ENCODE measurements around the gene SUSD3.
A peak's percentile ranks its signal among the peaks of the same experiment; 100 is the strongest.
"Not testable (repeated sequence)": the region's sequence is repeated elsewhere in the genome, so short reads cannot be mapped to it uniquely, and the experiment has no call there.

The SUSD3 gene

DNA sequence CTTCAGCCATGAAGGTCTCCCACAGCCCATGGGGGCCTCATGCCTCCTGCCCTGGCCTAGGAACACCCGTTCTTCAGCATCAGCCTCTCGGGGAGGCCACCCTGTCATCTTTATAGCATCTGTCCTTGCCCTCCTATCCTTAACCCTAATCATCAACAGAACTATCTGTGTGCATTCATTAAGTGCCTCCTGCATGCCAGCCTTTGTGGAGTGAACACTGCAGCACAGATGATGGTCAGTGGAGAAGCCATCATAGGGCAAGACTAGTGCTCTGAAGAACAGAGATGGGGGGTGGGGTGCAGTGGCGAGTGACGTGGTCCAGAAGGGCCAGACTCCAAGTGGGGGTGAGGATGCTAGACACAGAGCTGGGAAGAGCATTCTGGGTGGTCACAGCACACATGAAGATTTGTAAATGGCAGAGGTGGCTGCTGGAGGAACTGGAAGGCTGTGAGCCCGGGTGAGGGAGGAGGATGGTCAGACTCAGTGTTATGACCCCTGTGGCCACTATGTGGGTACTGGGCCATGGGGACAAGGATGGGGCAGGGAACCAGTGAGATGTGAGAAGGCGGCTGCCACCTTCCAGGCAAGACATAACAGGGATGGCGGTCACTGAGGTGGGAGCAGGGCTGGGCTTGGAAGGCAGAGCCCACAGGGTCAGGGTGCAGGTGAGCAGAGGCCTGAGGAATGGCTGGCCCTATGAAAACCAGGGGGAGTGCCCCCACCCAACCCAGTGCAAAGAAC lies 33.9 kb downstream of the SUSD3 start:
- no peak for DNase-seq (ENCODE audit: low spot score)

- DNase-seq (ENCODE audit: low spot score): no peak
Measured at GRCh38 chr9:93093127-93093876, 34.8 kb downstream of the SUSD3 start.

DNA sequence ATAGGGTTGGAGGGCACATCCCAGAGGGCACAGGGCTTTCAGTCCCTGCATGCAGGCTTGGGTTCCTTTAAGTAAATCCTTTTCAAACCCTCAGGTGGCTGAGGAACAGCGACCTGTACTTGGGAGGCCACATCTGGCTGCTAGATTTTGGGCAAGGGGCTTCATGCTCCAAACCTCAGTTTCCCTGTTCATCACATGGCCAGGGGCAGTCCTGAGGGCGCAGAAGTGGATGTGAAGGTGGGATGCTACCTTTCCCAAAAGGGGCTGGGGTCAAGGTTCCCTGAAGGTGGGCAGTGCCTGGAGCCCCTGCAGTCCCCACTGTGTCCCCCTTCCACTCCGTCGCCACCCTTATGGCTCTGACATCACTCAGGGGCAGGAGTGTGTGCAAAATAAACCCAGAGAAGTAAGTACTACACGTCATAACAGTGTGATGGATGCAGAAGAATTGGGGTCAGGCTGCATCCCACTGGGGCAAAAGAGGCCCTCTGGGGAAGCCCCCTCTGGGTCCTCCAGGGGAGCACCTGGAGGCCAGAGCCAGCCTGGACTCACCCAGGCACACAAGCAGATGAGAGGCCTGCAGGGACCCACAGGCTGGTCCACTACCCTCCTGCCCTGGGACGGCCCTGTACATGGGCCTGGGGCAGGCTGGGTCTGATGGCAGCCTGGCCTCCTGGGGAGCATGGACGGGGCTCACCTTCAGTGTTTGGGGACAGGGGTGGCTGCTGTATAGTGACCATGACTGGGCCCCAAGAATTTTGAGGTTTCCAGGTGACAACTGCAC lies 35.6 kb downstream of the SUSD3 start:
- DNase-seq (ENCODE audit: low spot score): no peak

- no peak for DNase-seq (ENCODE audit: low spot score)
Measured at GRCh38 chr9:93094658-93095204, 36.2 kb downstream of the SUSD3 start.

- DNase-seq (ENCODE audit: low spot score): peak; percentile 98
Measured at GRCh38 chr9:93095205-93096130, 37.0 kb downstream of the SUSD3 start.

DNA sequence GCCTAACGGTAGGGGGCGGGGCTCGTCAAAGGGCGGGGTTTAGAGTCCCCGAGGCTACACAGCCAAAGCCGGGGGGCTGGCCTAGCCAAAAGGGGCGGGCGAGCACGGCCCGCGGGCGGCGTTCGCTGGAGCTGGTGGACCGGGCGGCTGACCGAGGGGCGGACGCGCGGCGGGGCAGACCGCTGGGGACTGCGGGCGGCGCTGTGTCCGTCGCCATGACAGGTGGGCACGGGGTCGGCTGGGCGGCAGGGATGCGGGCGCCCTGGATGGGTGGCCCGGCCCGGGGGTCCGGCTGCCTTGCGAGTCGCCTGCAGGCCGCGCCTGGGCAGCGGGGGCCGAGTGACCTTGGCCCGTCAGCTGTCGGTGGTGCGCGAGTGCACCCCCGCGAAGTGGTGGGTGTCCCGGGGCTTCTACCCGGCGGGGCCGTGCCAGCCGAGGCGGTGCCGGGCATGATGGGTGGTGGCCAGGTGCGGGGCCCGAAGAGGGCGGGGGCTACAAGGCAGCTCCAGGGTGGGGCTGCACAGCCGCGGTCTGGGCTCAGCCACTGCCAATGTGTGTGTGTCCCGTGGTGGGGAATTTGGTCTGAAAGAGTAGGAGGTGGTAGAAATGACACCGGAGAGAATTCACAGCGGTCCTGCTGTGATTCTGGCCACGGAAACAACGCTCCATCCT lies 37.8 kb downstream of the SUSD3 start, which contains the start of gene CARD19:
CARD19 (plus strand) TSS at position 87 of the 672 bp plus-strand sequence; CDS start at position 216, 129 bp downstream.
- DNase-seq (ENCODE audit: low spot score): peak; percentile 57

DNA sequence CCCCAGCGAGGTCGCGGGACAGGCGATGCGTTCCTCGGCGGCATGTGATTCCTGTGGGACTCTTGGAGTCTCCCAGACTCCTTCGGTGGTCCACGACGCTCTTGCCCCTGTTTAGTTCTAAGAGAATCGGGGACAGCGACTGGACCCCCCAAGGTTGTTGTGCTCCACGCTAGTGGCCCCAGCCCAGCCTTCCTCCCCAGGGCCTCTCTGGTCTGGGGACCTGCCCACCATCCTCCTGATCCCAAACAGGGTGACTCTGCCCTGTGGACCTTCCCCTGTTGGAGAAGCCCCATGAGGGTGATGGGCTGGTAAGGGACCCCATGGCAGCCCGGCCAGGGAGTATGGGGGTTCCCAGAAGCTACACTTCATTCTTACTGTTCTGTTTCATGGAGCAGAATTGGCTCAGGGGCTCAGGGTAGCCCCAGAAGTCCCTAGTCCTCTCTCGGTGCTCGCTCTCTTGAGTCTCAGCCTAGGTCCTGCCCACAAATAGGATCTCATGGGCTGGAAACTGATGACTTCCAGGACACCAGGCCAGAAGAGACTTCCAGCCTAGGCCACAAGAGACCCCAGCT lies 38.4 kb downstream of the SUSD3 start:
- no peak for DNase-seq (ENCODE audit: low spot score)

GRCh38 chr9:93097511-93098201 lies 39.2 kb downstream of the SUSD3 start:
- no peak for DNase-seq (ENCODE audit: low spot score)

DNA sequence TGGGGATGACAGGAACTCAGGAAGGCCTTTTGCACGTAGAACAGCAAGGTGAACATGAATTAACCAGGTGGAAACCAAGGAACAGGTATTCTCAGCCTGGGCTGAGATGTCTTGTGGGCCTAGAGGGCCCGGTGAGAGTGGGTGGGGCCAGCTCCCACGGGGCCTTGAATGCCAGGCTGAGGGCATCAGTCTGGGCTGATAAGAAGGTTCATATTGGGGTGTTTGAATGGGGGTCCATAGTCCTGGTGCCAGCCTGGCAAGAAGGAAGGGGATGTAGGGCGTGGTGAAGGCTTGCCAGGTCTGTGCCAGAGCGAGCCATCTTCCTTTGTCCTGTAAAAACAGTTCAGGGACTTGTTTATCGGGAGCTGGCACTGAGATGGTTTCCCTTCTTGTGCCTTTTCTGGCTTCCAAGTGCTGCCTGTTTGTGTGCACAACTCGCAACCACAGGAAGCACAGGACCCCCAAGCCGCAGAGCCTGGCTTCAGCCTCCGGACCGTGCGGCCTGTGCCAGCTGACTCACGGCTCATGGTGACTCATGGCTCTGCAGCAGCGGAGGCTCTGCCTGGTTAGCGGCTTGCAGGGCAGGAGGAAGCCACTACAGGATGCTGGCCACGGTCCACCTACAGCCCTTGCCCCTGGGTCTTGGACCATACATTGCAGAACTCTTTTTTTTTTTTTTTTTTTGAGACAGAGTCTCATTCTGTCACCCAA lies 39.9 kb downstream of the SUSD3 start:
- peak; percentile 71 for DNase-seq (ENCODE audit: low spot score)

DNA sequence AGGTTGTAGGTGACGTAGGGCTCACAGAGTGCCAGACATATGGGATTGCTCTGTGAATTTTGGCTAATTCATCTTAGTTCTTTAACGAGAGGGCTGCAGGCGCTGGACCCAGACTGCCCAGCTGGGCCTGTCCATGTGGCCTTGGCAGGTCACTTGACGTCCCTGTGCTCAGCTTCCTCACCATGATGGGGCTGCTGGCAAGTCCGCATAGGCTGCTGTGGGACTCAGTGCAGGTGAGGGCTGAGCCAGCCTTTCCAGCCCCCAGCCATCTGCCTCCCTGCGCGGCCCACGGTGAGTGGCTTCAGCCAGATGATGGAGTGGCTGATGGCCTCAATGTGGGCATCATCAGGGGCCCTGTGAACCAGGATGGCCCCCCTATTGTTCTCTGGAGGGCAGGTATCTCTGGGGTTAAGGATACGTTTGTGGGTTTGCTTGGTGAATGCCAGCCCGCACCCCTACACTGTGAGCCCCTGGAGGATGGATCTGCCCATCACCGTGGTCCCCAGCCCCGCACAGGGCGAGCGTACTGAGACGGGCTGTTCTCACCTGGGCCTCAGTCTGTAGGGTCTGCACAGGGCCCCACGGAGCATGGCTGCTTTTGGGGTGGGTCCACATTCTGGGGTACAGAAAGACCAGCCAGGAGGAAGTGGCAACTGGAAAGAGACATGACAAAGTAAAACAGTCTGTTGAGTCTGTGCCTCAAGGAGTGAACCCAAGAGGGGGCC lies 41.2 kb downstream of the SUSD3 start:
- DNase-seq (ENCODE audit: low spot score): no peak

DNA sequence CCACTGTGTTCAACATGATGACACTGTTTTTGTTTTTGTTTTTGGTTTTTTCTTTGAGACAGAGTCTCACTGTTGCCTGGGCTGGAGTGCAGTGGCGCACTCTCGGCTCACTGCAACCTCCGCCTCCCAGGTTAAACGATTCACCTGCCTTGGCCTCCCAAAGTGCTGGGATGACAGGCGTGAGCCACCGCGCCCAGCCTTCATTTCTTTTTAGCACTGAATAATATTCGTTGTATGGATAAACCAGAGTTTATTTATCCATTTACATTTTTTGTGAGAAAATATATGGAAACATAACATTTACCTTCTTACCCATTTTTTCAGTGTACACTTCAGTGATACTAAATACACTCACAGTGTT lies 41.8 kb downstream of the SUSD3 start:
- DNase-seq (ENCODE audit: low spot score): no peak

DNA sequence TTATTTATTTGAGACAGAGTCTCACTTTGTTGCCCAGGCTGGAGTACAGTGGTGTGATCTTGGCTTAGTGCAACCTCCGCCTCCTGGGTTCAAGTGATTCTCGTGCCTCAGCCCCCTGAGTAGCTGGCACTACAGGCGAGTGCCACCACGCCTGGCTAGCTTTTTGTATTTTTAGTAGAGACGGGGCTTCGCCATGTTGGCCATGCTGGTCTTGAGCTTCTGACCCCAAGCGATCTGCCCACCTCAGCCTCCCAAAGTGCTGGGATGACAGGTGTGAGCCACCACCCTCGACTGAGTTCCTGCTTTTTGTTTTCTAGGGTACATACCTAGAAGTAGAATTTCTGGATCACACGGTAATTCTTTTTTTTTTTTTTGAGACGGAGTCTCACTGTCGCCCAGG lies 42.6 kb downstream of the SUSD3 start:
- not testable (repeated sequence) for DNase-seq (ENCODE audit: low spot score)

DNA sequence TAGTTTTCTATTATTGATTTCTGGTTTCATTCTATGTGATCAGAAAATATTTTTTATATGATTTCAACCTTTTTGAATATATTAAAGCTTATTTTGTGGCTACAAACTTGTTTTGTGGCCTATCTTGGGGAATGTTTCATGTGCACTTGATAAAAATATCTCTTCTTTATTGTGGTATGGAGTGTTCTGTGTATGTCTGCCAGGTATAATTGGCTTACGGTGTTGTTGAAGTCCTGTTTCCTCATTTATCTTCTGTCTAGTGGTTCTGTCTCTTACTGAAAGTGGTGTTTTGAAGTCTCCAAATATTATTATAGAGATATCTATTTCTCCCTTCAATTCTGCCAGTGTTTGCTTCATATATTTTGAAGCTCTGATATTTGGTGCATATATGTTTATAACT lies 47.1 kb downstream of the SUSD3 start:
- no peak for DNase-seq (ENCODE audit: low spot score)

DNA sequence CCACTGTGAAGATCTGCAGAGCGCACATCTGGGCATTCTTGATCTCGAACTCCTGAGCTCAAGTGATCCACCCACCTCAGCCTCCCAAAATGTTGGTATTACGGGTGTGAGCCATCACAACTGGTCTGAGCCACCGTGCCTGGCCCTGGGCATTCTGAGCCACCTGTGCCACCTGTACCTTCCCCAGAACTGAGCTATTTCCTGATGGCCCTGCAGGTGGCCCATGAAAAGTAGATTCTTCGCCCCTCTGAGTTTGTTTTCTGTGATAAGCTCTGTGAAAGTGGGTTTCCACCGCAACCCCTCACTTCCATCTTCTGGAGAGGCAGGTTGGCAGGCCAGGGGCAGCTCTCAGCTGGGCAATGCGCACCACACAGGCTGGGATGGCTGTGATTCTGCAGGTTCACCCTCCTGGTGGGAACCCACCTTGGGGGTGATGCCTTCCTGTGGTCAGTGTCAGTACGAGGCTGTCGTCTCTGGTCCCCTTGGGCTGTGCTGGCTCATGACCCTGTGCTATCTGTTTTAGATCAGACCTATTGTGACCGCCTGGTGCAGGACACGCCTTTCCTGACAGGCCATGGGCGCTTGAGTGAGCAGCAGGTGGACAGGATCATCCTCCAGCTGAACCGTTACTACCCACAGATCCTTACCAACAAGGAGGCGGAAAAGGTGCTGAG lies 48.8 kb downstream of the SUSD3 start:
- no peak for DNase-seq (ENCODE audit: low spot score)

GRCh38 chr9:93107825-93108161 lies 49.3 kb downstream of the SUSD3 start:
- no peak for DNase-seq (ENCODE audit: low spot score)

- DNase-seq (ENCODE audit: low spot score): no peak
Measured at GRCh38 chr9:93108291-93109041, 50.0 kb downstream of the SUSD3 start.

DNA sequence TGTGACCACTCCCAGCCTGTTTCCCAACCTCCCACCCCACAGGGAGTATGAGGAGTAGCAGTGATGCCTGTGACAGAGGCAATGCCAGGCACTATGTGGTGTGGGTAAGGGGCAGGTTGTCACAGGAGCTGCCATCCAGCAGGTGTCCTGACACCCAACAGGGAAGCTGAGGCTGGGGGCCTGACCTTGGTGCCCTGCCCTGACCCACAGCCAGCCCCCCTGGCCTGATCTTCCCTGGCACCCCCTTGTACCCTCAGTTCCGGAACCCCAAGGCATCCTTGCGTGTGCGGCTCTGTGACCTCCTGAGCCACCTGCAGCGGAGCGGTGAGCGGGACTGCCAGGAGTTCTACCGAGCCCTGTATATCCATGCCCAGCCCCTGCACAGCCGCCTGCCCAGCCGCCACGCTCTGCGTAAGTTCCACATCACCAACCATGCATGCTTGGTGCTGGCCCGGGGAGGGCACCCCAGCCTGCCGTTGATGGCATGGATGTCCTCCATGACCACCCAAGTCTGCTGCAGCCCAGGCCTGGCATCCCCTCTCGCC lies 51.9 kb downstream of the SUSD3 start:
- DNase-seq (ENCODE audit: low spot score): no peak
